Measurements from ENCODE around the gene MIER2.

The MIER2 gene

GRCh38 chr19:281156-281853, 63.3 kb downstream of the MIER2 start:
- H3K27ac ChIP-seq (replicated peaks): no peak overlapping the region
- DNase-seq (ENCODE audit: low read depth in 1 of 2, low spot score in 1 of 2): no peak
- no peaks in the 10 kb centered on the region for H3K27me3 ChIP-seq (ENCODE audit: insufficient read depth, poor library complexity, severe bottlenecking)
- no peak overlapping the region for H3K4me3 ChIP-seq (replicated peaks; ENCODE audit: insufficient read depth, low read length)
- TF ChIP-seq POLR2AphosphoS5 (IDR thresholded peaks at IDR 0.05; ENCODE audit: low read depth) (no peak), REST (IDR thresholded peaks at IDR 0.05; ENCODE audit: insufficient replicate concordance, low read depth) (no peak), GABPA (IDR thresholded peaks at IDR 0.05; ENCODE audit: low read depth) (no peak), SPI1 (IDR thresholded peaks at IDR 0.05; ENCODE audit: borderline replicate concordance, low read depth) (no peak)
- TF ChIP-seq, protein P1, sequence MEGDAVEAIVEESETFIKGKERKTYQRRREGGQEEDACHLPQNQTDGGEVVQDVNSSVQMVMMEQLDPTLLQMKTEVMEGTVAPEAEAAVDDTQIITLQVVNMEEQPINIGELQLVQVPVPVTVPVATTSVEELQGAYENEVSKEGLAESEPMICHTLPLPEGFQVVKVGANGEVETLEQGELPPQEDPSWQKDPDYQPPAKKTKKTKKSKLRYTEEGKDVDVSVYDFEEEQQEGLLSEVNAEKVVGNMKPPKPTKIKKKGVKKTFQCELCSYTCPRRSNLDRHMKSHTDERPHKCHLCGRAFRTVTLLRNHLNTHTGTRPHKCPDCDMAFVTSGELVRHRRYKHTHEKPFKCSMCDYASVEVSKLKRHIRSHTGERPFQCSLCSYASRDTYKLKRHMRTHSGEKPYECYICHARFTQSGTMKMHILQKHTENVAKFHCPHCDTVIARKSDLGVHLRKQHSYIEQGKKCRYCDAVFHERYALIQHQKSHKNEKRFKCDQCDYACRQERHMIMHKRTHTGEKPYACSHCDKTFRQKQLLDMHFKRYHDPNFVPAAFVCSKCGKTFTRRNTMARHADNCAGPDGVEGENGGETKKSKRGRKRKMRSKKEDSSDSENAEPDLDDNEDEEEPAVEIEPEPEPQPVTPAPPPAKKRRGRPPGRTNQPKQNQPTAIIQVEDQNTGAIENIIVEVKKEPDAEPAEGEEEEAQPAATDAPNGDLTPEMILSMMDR (IDR thresholded peaks at IDR 0.05; ENCODE audit: insufficient read depth, low read length): no peak

GRCh38 chr19:280541-281009, 64.0 kb downstream of the MIER2 start:
- no peak overlapping the region for H3K4me3 ChIP-seq (replicated peaks; ENCODE audit: insufficient read depth, low read length)
- no peak for DNase-seq (ENCODE audit: low read depth in 1 of 2, low spot score in 1 of 2)

GRCh38 chr19:279656-280055, 64.9 kb downstream of the MIER2 start:
- no peak for DNase-seq (ENCODE audit: low read depth in 1 of 2, low spot score in 1 of 2)
- Histone ChIP-seq H3K4me3 (replicated peaks; ENCODE audit: insufficient read depth, low read length) (no peak overlapping the region), H3K27ac (replicated peaks) (no peak overlapping the region), H3K27me3 (ENCODE audit: insufficient read depth, poor library complexity, severe bottlenecking) (no peaks in the 10 kb centered on the region)
- no peak for TF ChIP-seq SPI1 (IDR thresholded peaks at IDR 0.05; ENCODE audit: borderline replicate concordance, low read depth)
- no peak for TF ChIP-seq GABPA (IDR thresholded peaks at IDR 0.05; ENCODE audit: low read depth)
- TF ChIP-seq, protein P1 (IDR thresholded peaks at IDR 0.05; ENCODE audit: insufficient read depth, low read length): no peak

More at GRCh38 chr19:280541-281009, 64.0 kb downstream of the MIER2 start:
- TF ChIP-seq SPI1 (IDR thresholded peaks at IDR 0.05; ENCODE audit: borderline replicate concordance, low read depth) (no peak), GABPA (IDR thresholded peaks at IDR 0.05; ENCODE audit: low read depth) (no peak)
- TF ChIP-seq, protein P1 (IDR thresholded peaks at IDR 0.05; ENCODE audit: insufficient read depth, low read length): no peak
- no peak overlapping the region for H3K27ac ChIP-seq (replicated peaks)
- no peaks in the 10 kb centered on the region for H3K27me3 ChIP-seq (ENCODE audit: insufficient read depth, poor library complexity, severe bottlenecking)

GRCh38 chr19:279231-279630, 65.4 kb downstream of the MIER2 start:
- H3K4me3 ChIP-seq (replicated peaks; ENCODE audit: insufficient read depth, low read length): no peak overlapping the region
- H3K27ac ChIP-seq (replicated peaks): no peak overlapping the region
- no peaks in the 10 kb centered on the region for H3K27me3 ChIP-seq (ENCODE audit: insufficient read depth, poor library complexity, severe bottlenecking)
- DNase-seq (ENCODE audit: low read depth in 1 of 2, low spot score in 1 of 2): no peak
- TF ChIP-seq SPI1 (IDR thresholded peaks at IDR 0.05; ENCODE audit: borderline replicate concordance, low read depth): no peak
- TF ChIP-seq POLR2AphosphoS5 (IDR thresholded peaks at IDR 0.05; ENCODE audit: low read depth): no peak
- TF ChIP-seq REST (IDR thresholded peaks at IDR 0.05; ENCODE audit: insufficient replicate concordance, low read depth): no peak
- no peak for TF ChIP-seq GABPA (IDR thresholded peaks at IDR 0.05; ENCODE audit: low read depth)
- TF ChIP-seq, protein P1 (IDR thresholded peaks at IDR 0.05; ENCODE audit: insufficient read depth, low read length): no peak
